ENCODE results near the gene PTX4. TPM values are rescaled to one million over a fixed set of nuclear protein-coding genes. Genes with fewer than 3 reads are reported as not detected.

Gene PTX4
- polyA plus RNA-seq (2013) = 0.04 TPM in 1 of 2 replicates, not detected in the other

- H4K91ac ChIP-seq (ENCODE audit: low read depth, low read length) = no peak within 1 kb of the TSS
- no peak within 1 kb of the TSS for H4K8ac ChIP-seq (ENCODE audit: low read depth, low read length)
These were observed at the start of gene PTX4 for GRCh38 chr16:1488619-1489018. Gene PTX4 (minus strand): TSS chr16:1488944. CDS start chr16:1488909, 35 bp downstream.

GRCh38 chr16:1537763-1538289, 49.1 kb upstream of the PTX4 start:
- no peak overlapping the region for H4K8ac ChIP-seq (ENCODE audit: low read depth, low read length)
- no peak overlapping the region for H3K27ac ChIP-seq (ENCODE audit: low read depth, low read length)
- H3K36me3 ChIP-seq (ENCODE audit: control insufficient read depth in 1 of 2, insufficient read depth in 2 of 2, low read length in 2 of 2) = peaks cover 50 to 62% of the 10 kb centered on the region in 2 experiments
- H3K18ac ChIP-seq (ENCODE audit: low read length) = no peak overlapping the region
- H3K9me3 ChIP-seq (ENCODE audit: insufficient read depth, low read depth, low read length) = peaks cover 6% of the 10 kb centered on the region
- H3K79me1 ChIP-seq (ENCODE audit: low read length) = peaks cover 18% of the 10 kb centered on the region
- H2BK5ac ChIP-seq (ENCODE audit: low read depth, low read length, poor library complexity) = no peak overlapping the region
- no CpG with 5 or more reads among the region's 26 CpGs for WGBS (ENCODE audit: extremely low coverage, insufficient coverage, insufficient read length)
- H4K91ac ChIP-seq (ENCODE audit: low read depth, low read length) = no peak overlapping the region
- no peak overlapping the region for H3K14ac ChIP-seq (ENCODE audit: low read length)
- H3K4me2 ChIP-seq (ENCODE audit: low read length) = no peak overlapping the region
- peaks cover 29 to 37% of the 10 kb centered on the region in 2 experiments for H3K4me1 ChIP-seq (ENCODE audit: control insufficient read depth in 1 of 2, insufficient read depth in 2 of 2, low read length in 2 of 2)
- H4K12ac ChIP-seq (ENCODE audit: low read depth, low read length) = no peak overlapping the region
- H2AK5ac ChIP-seq (ENCODE audit: low read length) = no peak overlapping the region
- DNase-seq = no peak
- peaks cover 10% of the 10 kb centered on the region for H3K79me2 ChIP-seq (ENCODE audit: control insufficient read depth, insufficient read depth, low read length, poor library complexity)
- no peak overlapping the region for H3K4ac ChIP-seq (ENCODE audit: low read depth, low read length)
- no peak overlapping the region for H2BK12ac ChIP-seq (ENCODE audit: low read length)
- no peak overlapping the region for H3K9ac ChIP-seq (ENCODE audit: low read length)
- no peak overlapping the region for H2BK120ac ChIP-seq (ENCODE audit: insufficient read depth, low read length, poor library complexity)
- peak overlapping the region; percentile 33 for H2AFZ ChIP-seq (ENCODE audit: insufficient read depth, low read length, poor library complexity)
- no peaks in the 10 kb centered on the region for H3K27me3 ChIP-seq (ENCODE audit: insufficient read depth, low read length)
- H3K4me3 ChIP-seq (ENCODE audit: low read depth, low read length) = no peak overlapping the region
- H3K23ac ChIP-seq (ENCODE audit: low read length) = no peak overlapping the region

More at GRCh38 chr16:1488619-1489018, at the start of gene PTX4:
- Histone ChIP-seq H2BK5ac (ENCODE audit: low read depth, low read length, poor library complexity) (no peak within 1 kb of the TSS), H3K27ac (ENCODE audit: low read depth, low read length) (no peak within 1 kb of the TSS), H2AFZ (ENCODE audit: insufficient read depth, low read length, poor library complexity) (no peak within 1 kb of the TSS), H3K23ac (ENCODE audit: low read length) (no peak within 1 kb of the TSS), H3K79me2 (ENCODE audit: control insufficient read depth, insufficient read depth, low read length, poor library complexity) (peaks cover under 1% of the 10 kb centered on the region), H3K36me3 (ENCODE audit: control insufficient read depth in 1 of 2, insufficient read depth in 2 of 2, low read length in 2 of 2) (no peaks in the 10 kb centered on the region), H3K4me2 (ENCODE audit: low read length) (no peak within 1 kb of the TSS), H3K14ac (ENCODE audit: low read length) (no peak within 1 kb of the TSS), H3K4me3 (ENCODE audit: low read depth, low read length) (no peak within 1 kb of the TSS), H3K4me1 (ENCODE audit: control insufficient read depth in 1 of 2, insufficient read depth in 2 of 2, low read length in 2 of 2) (peaks cover 5 to 6% of the 10 kb centered on the region in 2 experiments), H3K27me3 (ENCODE audit: insufficient read depth, low read length) (no peaks in the 10 kb centered on the region), H2BK12ac (ENCODE audit: low read length) (no peak within 1 kb of the TSS), H2AK5ac (ENCODE audit: low read length) (no peak within 1 kb of the TSS), H2BK120ac (ENCODE audit: insufficient read depth, low read length, poor library complexity) (no peak within 1 kb of the TSS), H3K79me1 (ENCODE audit: low read length) (peaks cover 9% of the 10 kb centered on the region), H4K12ac (ENCODE audit: low read depth, low read length) (no peak within 1 kb of the TSS), H3K4ac (ENCODE audit: low read depth, low read length) (no peak within 1 kb of the TSS), H3K9ac (ENCODE audit: low read length) (no peak within 1 kb of the TSS), H3K18ac (ENCODE audit: low read length) (no peak within 1 kb of the TSS), H3K9me3 (ENCODE audit: insufficient read depth, low read depth, low read length) (no peaks in the 10 kb centered on the region)
- DNase-seq = no peak
- no CpG with 5 or more reads among the region's 19 CpGs for WGBS (ENCODE audit: extremely low coverage, insufficient coverage, insufficient read length)

GRCh38 chr16:1537138-1537577, 48.4 kb upstream of the PTX4 start:
- peaks cover 32 to 37% of the 10 kb centered on the region in 2 experiments for H3K4me1 ChIP-seq (ENCODE audit: control insufficient read depth in 1 of 2, insufficient read depth in 2 of 2, low read length in 2 of 2)
- DNase-seq = no peak

GRCh38 chr16:1536601-1537000, 47.9 kb upstream of the PTX4 start:
- Histone ChIP-seq H3K27ac (ENCODE audit: low read depth, low read length) (no peak overlapping the region), H3K4ac (ENCODE audit: low read depth, low read length) (no peak overlapping the region), H4K8ac (ENCODE audit: low read depth, low read length) (no peak overlapping the region), H2BK5ac (ENCODE audit: low read depth, low read length, poor library complexity) (no peak overlapping the region), H4K91ac (ENCODE audit: low read depth, low read length) (no peak overlapping the region), H3K14ac (ENCODE audit: low read length) (no peak overlapping the region), H2AFZ (ENCODE audit: insufficient read depth, low read length, poor library complexity) (no peak overlapping the region), H3K79me1 (ENCODE audit: low read length) (peaks cover 28% of the 10 kb centered on the region), H3K9ac (ENCODE audit: low read length) (no peak overlapping the region), H3K27me3 (ENCODE audit: insufficient read depth, low read length) (no peaks in the 10 kb centered on the region), H3K18ac (ENCODE audit: low read length) (peak overlapping the region; percentile 42), H2AK5ac (ENCODE audit: low read length) (peak overlapping the region; percentile 15), H3K9me3 (ENCODE audit: insufficient read depth, low read depth, low read length) (peaks cover under 1% of the 10 kb centered on the region), H3K79me2 (ENCODE audit: control insufficient read depth, insufficient read depth, low read length, poor library complexity) (peaks cover 11% of the 10 kb centered on the region), H3K36me3 (ENCODE audit: control insufficient read depth in 1 of 2, insufficient read depth in 2 of 2, low read length in 2 of 2) (peaks cover 41 to 50% of the 10 kb centered on the region in 2 experiments), H3K23ac (ENCODE audit: low read length) (no peak overlapping the region), H2BK120ac (ENCODE audit: insufficient read depth, low read length, poor library complexity) (no peak overlapping the region), H2BK12ac (ENCODE audit: low read length) (no peak overlapping the region), H3K4me1 (ENCODE audit: control insufficient read depth in 1 of 2, insufficient read depth in 2 of 2, low read length in 2 of 2) (peaks cover 37 to 38% of the 10 kb centered on the region in 2 experiments), H3K4me2 (ENCODE audit: low read length) (no peak overlapping the region), H4K12ac (ENCODE audit: low read depth, low read length) (no peak overlapping the region), H3K4me3 (ENCODE audit: low read depth, low read length) (peak overlapping the region; percentile 53)
- DNase-seq = no peak
- no CpG with 5 or more reads among the region's 13 CpGs for WGBS (ENCODE audit: extremely low coverage, insufficient coverage, insufficient read length)

More at GRCh38 chr16:1537138-1537577, 48.4 kb upstream of the PTX4 start:
- Histone ChIP-seq H3K14ac (ENCODE audit: low read length) (no peak overlapping the region), H2BK5ac (ENCODE audit: low read depth, low read length, poor library complexity) (no peak overlapping the region), H3K4ac (ENCODE audit: low read depth, low read length) (no peak overlapping the region), H3K27ac (ENCODE audit: low read depth, low read length) (no peak overlapping the region), H3K18ac (ENCODE audit: low read length) (peak overlapping the region; percentile 1), H3K27me3 (ENCODE audit: insufficient read depth, low read length) (no peaks in the 10 kb centered on the region), H3K79me2 (ENCODE audit: control insufficient read depth, insufficient read depth, low read length, poor library complexity) (peaks cover 10% of the 10 kb centered on the region), H2BK12ac (ENCODE audit: low read length) (no peak overlapping the region), H4K91ac (ENCODE audit: low read depth, low read length) (no peak overlapping the region), H3K79me1 (ENCODE audit: low read length) (peaks cover 23% of the 10 kb centered on the region), H2BK120ac (ENCODE audit: insufficient read depth, low read length, poor library complexity) (no peak overlapping the region), H3K23ac (ENCODE audit: low read length) (no peak overlapping the region), H3K36me3 (ENCODE audit: control insufficient read depth in 1 of 2, insufficient read depth in 2 of 2, low read length in 2 of 2) (peaks cover 44 to 56% of the 10 kb centered on the region in 2 experiments), H3K9me3 (ENCODE audit: insufficient read depth, low read depth, low read length) (peaks cover 2% of the 10 kb centered on the region), H4K12ac (ENCODE audit: low read depth, low read length) (no peak overlapping the region), H2AK5ac (ENCODE audit: low read length) (no peak overlapping the region), H4K8ac (ENCODE audit: low read depth, low read length) (no peak overlapping the region), H3K4me3 (ENCODE audit: low read depth, low read length) (no peak overlapping the region), H2AFZ (ENCODE audit: insufficient read depth, low read length, poor library complexity) (no peak overlapping the region), H3K4me2 (ENCODE audit: low read length) (no peak overlapping the region), H3K9ac (ENCODE audit: low read length) (no peak overlapping the region)
- no CpG with 5 or more reads among the region's 27 CpGs for WGBS (ENCODE audit: extremely low coverage, insufficient coverage, insufficient read length)

All from trophoblast cell (in vitro differentiated cells and primary cell).